VCaP (cell line): ENCODE data around the gene PLD2.
"Not testable (repeated sequence)": the region's sequence is repeated elsewhere in the genome, so short reads cannot be mapped to it uniquely, and the experiment has no call there.

ENCODE experiments used
- H3K27ac ChIP-seq: fragments of 450-650 bp; 2 replicates; pipeline ENCODE4 v1.5.1; 2017
- CTCF ChIP-seq: fragments of 450-650 bp; conservative IDR thresholded peaks from 2 replicates; pipeline ENCODE4 v1.5.1; 2017; ENCODE audit warnings: mild to moderate bottlenecking, moderate library complexity

Gene PLD2

GRCh38 chr17:4860651-4861050 is 53.7 kb downstream of the PLD2 start:
- no peak overlapping the region for H3K27ac ChIP-seq
- no peak for TF ChIP-seq CTCF

GRCh38 chr17:4861052-4861451 is 54.1 kb downstream of the PLD2 start:
- no peak for TF ChIP-seq CTCF
- no peak overlapping the region for H3K27ac ChIP-seq

- TF ChIP-seq CTCF: no peak
- no peak overlapping the region for H3K27ac ChIP-seq
Measured at GRCh38 chr17:4862720-4863119, 55.8 kb downstream of the PLD2 start.

- TF ChIP-seq CTCF: no peak
- no peak overlapping the region for H3K27ac ChIP-seq
Measured at GRCh38 chr17:4863321-4863720, 56.4 kb downstream of the PLD2 start.

DNA sequence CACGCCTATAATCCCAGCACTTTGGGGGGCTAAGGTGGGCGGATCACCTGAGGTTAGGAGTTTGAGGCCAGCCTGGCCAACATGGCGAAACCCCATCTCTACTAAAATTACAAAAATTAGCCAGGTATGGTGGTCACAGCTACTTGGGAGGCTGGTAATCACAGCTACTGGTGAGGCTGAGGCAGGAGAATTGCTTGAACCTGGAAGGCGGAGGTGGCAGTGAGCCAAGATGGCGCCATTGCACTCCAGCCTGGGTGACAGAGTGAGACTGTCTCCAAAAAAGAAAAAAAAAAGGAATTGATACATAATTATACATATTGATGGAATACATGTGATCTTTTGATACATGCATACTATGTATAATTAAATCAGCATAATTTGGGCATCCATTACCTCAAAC is 60.6 kb downstream of the PLD2 start:
- H3K27ac ChIP-seq: not testable (repeated sequence)

GRCh38 chr17:4869058-4869998 is 62.4 kb downstream of the PLD2 start:
- H3K27ac ChIP-seq: not testable (repeated sequence)

DNA sequence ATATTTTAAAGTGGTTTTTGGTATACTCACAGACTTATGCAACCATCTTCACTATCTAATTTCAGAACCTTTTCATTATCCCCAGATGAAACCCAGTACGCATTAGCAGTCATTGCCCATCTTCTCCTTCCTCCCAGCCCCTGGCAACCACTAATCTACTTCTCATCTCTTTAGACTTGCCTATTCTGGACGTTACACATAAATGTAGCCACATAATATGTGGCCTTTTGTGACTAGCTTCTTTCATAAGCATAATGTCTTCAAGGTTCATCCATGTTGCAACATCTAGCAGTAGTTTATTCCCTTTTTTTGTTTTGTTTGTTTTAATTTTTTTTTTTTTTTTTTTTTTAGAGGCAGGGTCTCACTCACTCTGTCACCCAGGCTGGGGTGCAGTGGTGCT is 63.9 kb downstream of the PLD2 start:
- no peak for TF ChIP-seq CTCF
- H3K27ac ChIP-seq: no peak overlapping the region

GRCh38 chr17:4872786-4873185 is 65.8 kb downstream of the PLD2 start:
- TF ChIP-seq CTCF: no peak
- no peak overlapping the region for H3K27ac ChIP-seq
